PC-9 (cell line): ENCODE data around the gene KIAA2012. TPM values are rescaled to one million over a fixed set of nuclear protein-coding genes. Genes with fewer than 3 reads are reported as not detected.

Source experiments
- BruUV-seq: library from RNA; stranded (reverse); fragments of 400-500 nt; replicated peaks from 2 replicates; lab custom pipeline; 2021; lab: Mats Ljungman, UMichigan
- CTCF ChIA-PET: fragments of 300-600 bp; sonication (Branson Sonifier 250); formaldehyde crosslinking; loops from one replicate; lab custom pipeline; 2022; ENCODE audit warnings: antibody characterized with exemption; lab: Charles Lee
- POLR2A ChIA-PET: fragments of 300-600 bp; sonication (Branson Sonifier 250); formaldehyde crosslinking; loops from one replicate; lab custom pipeline; 2022; ENCODE audit warnings: antibody characterized with exemption; ENCODE audit not compliant: unreplicated experiment; lab: Charles Lee
- DNase-seq, 2 experiments: peaks; one replicate each; pipeline versions ENCODE4 v3.0.0 to v3.0.0-alpha.2; 2015 to 2022; ENCODE audit warnings: mixed read lengths in 1 of 2
- H2AFZ ChIP-seq: fragments of 200-600 bp; sonication (generic); 2 replicates; pipeline ENCODE4 v1.8.1; 2017; ENCODE audit warnings: antibody characterized with exemption
- H3F3A ChIP-seq: fragments of 200-600 bp; sonication (generic); 2 replicates; pipeline ENCODE4 v1.8.1; 2017; ENCODE audit warnings: antibody characterized with exemption, mild to moderate bottlenecking, low read depth; ENCODE audit not compliant: insufficient read depth
- H3K27ac ChIP-seq: fragments of 200-600 bp; sonication (generic); 2 replicates; pipeline ENCODE4 v1.6.1; 2016; ENCODE audit warnings: mixed run types
- H3K27me3 ChIP-seq: fragments of 200-600 bp; sonication (generic); 2 replicates; pipeline ENCODE4 v1.6.1; 2016; ENCODE audit warnings: low read depth, mixed run types; ENCODE audit not compliant: insufficient read depth
- H3K36me3 ChIP-seq: fragments of 200-600 bp; sonication (generic); 2 replicates; pipeline ENCODE4 v1.6.1; 2016; ENCODE audit warnings: low read depth, mixed run types
- H3K4me1 ChIP-seq: fragments of 200-600 bp; sonication (generic); replicated peaks from 2 replicates; pipeline ENCODE4 v1.6.1; 2016; ENCODE audit warnings: mixed run types; ENCODE audit not compliant: insufficient read depth
- H3K4me2 ChIP-seq: fragments of 200-600 bp; sonication (generic); 2 replicates; pipeline ENCODE4 v1.6.1; 2017; ENCODE audit warnings: mixed run types
- H3K4me3 ChIP-seq: fragments of 200-600 bp; sonication (generic); 2 replicates; pipeline ENCODE4 v1.6.1; 2016; ENCODE audit warnings: mixed run types
- H3K79me2 ChIP-seq: fragments of 200-600 bp; sonication (generic); 2 replicates; pipeline ENCODE4 v1.6.1; 2017; ENCODE audit warnings: low read depth, mixed run types
- H3K9me2 ChIP-seq: fragments of 200-600 bp; sonication (generic); 2 replicates; pipeline ENCODE4 v1.8.1; 2017; ENCODE audit warnings: mild to moderate bottlenecking; ENCODE audit not compliant: insufficient read depth
- H3K9me3 ChIP-seq: fragments of 200-600 bp; sonication (generic); 2 replicates; pipeline ENCODE4 v1.8.1; 2016; ENCODE audit warnings: low read depth; ENCODE audit not compliant: insufficient read depth
- H4K20me1 ChIP-seq: fragments of 200-600 bp; sonication (generic); 2 replicates; pipeline ENCODE4 v1.8.1; 2017; ENCODE audit not compliant: insufficient read depth
- EZH2 ChIP-seq: fragments of 200-600 bp; sonication (generic); IDR thresholded peaks from 2 replicates; pipeline ENCODE4 v1.8.0; 2017; ENCODE audit warnings: antibody characterized with exemption, low read depth
- intact Hi-C: fragments of 100-400 bp; cut with micrococcal nuclease; formaldehyde crosslinking; loops from one replicate; pipeline ENCODE4 v1.10.0; 2022; ENCODE audit not compliant: unreplicated experiment
- total RNA-seq: library from RNA; stranded (reverse); gene quantifications from 2 replicates; pipeline ENCODE4 v1.2.3, GENCODE V29; 2021
- TF ChIP-seq, protein P1 (sequence below): fragments of 200-600 bp; sonication (generic); conservative IDR thresholded peaks from 2 replicates; pipeline ENCODE4 v1.6.1; 2017; ENCODE audit warnings: mixed run types, antibody characterized with exemption, mild to moderate bottlenecking, moderate library complexity

Gene KIAA2012
- total RNA-seq, 1 experiment from 2014 or later: not detected

DNA sequence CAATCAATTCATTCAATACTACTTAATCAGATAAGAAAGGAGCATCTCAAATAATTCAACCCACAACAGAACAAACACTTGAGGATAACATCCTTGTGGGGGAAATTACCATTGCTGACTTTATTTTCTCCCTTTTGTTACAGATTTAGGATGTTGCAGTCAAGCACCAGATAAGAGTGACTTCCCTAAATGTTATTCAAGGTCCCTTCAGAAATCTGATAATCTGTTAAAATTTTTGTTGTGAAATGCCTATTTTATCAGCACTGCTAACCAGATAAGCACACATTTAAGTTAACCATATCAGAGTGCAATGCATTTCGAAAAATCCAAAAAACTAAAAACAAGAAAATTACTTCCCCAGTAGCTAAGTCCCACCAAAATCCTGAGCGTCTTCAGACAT, 131.8 kb downstream of the KIAA2012 start:
- H4K20me1 ChIP-seq: no peaks in the 10 kb centered on the region
- ChIA-PET CTCF (no interaction called here), POLR2A (no interaction called here)
- H2AFZ ChIP-seq: no peak overlapping the region
- H3K79me2 ChIP-seq: no peaks in the 10 kb centered on the region
- BruUV-seq: no TSS peak
- H3F3A ChIP-seq: no peaks in the 10 kb centered on the region
- peaks cover 4% of the 10 kb centered on the region; the same call in 1 of the 2 replicates for H3K36me3 ChIP-seq
- H3K27ac ChIP-seq: no peak overlapping the region
- H3K27me3 ChIP-seq: no peaks in the 10 kb centered on the region
- H3K9me3 ChIP-seq: no peaks in the 10 kb centered on the region
- no peak for DNase-seq
- no peak overlapping the region for H3K4me3 ChIP-seq
- H3K4me1 ChIP-seq: no peaks in the 10 kb centered on the region
- H3K4me2 ChIP-seq: no peak overlapping the region
- no peaks in the 10 kb centered on the region for H3K9me2 ChIP-seq
- intact Hi-C loops: no loop called here
- no peak for TF ChIP-seq EZH2
- TF ChIP-seq, protein P1, sequence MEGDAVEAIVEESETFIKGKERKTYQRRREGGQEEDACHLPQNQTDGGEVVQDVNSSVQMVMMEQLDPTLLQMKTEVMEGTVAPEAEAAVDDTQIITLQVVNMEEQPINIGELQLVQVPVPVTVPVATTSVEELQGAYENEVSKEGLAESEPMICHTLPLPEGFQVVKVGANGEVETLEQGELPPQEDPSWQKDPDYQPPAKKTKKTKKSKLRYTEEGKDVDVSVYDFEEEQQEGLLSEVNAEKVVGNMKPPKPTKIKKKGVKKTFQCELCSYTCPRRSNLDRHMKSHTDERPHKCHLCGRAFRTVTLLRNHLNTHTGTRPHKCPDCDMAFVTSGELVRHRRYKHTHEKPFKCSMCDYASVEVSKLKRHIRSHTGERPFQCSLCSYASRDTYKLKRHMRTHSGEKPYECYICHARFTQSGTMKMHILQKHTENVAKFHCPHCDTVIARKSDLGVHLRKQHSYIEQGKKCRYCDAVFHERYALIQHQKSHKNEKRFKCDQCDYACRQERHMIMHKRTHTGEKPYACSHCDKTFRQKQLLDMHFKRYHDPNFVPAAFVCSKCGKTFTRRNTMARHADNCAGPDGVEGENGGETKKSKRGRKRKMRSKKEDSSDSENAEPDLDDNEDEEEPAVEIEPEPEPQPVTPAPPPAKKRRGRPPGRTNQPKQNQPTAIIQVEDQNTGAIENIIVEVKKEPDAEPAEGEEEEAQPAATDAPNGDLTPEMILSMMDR: no peak

DNA sequence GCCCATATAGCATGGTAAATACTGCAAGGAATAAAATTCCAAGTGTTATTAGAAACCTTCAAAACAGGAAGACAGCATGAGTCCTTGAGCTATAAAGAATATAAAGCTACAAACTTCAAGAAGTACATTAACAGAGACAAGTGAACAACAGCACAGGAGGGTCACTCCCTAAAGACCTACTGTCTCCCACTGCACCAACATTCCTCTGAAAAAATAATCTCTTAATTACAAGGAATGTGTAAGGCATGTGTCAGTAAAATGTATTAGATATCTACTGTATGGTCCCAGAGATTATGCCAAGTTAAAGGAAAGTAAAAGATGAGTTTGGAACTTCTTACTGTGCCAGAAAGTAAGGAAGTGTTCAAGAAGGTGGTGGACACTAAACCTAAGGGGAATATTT, 135.5 kb downstream of the KIAA2012 start:
- no TSS peak for BruUV-seq
- CTCF ChIA-PET: interaction anchor here (0.5 kb wide), 1 partner anchor 16 kb away, joined by 9 read pairs; no protein-coding TSS in a partner anchor

DNA sequence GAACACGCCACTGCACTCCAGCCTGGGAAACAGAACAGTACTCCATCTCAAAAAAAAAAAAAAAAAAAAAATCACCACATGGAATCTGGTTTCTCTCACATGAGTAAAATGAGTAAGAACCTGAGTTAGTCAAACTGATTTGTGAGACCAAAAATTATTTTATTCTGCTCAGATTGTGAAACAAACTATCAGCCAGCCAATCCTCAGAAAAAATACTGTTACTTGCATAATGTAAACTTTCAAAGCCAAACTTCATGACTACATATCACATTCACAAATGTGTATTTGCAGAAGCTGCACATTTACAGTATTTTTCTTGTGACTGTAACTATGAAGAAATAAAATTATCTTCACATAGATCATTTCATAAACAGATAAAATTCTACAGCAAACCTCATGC, 142.1 kb downstream of the KIAA2012 start:
- Histone ChIP-seq H3K4me3 (no peak overlapping the region), H3K36me3 (no peaks in the 10 kb centered on the region), H3K9me3 (no peaks in the 10 kb centered on the region), H3K79me2 (peaks cover 5% of the 10 kb centered on the region), H4K20me1 (peaks cover 4% of the 10 kb centered on the region; the same call in 1 of the 2 replicates), H2AFZ (no peak overlapping the region), H3F3A (no peaks in the 10 kb centered on the region), H3K27me3 (no peaks in the 10 kb centered on the region), H3K4me1 (no peaks in the 10 kb centered on the region), H3K9me2 (no peaks in the 10 kb centered on the region), H3K27ac (no peak overlapping the region), H3K4me2 (no peak overlapping the region)
- ChIA-PET CTCF (no interaction called here), POLR2A (no interaction called here)
- no TSS peak for BruUV-seq
- DNase-seq: no peak
- intact Hi-C loops: no loop called here
- TF ChIP-seq, protein P1: no peak
- TF ChIP-seq EZH2: no peak

More for the DNA sequence above, 135.5 kb downstream of the KIAA2012 start:
- no peak overlapping the region for H3K4me3 ChIP-seq
- POLR2A ChIA-PET: no interaction called here
- no peaks in the 10 kb centered on the region for H3K9me3 ChIP-seq
- H3K36me3 ChIP-seq: peaks cover 4% of the 10 kb centered on the region; the same call in 1 of the 2 replicates
- H3F3A ChIP-seq: no peaks in the 10 kb centered on the region
- no peak overlapping the region for H2AFZ ChIP-seq
- TF ChIP-seq, protein P1: no peak
- TF ChIP-seq EZH2: no peak
- H3K27ac ChIP-seq: no peak overlapping the region
- H3K4me2 ChIP-seq: no peak overlapping the region
- no peaks in the 10 kb centered on the region for H3K4me1 ChIP-seq
- no peaks in the 10 kb centered on the region for H3K79me2 ChIP-seq
- H4K20me1 ChIP-seq: no peaks in the 10 kb centered on the region; the same call in 1 of the 2 replicates
- no peaks in the 10 kb centered on the region for H3K27me3 ChIP-seq
- intact Hi-C loops: no loop called here
- DNase-seq: no peak
- no peaks in the 10 kb centered on the region for H3K9me2 ChIP-seq
